HepG2 (cell line): ENCODE data around the gene CFAP70. TPM values are rescaled to one million over a fixed set of nuclear protein-coding genes. Genes with fewer than 3 reads are reported as not detected.

Experiments used
- ATAC-seq: fragments of 200-7000 bp; cut with Tn5 transposase; 3 replicates; pipeline ENCODE4 v1.9.1; 2020; ENCODE audit warnings: mild to moderate bottlenecking, moderate library complexity
- BruUV-seq: library from RNA; stranded (reverse); fragments of 400-500 nt; replicated peaks from 2 replicates; lab custom pipeline; 2021; lab: Mats Ljungman, UMichigan
- CTCF ChIA-PET: fragments of 300-600 bp; formaldehyde crosslinking; extraction: SDS; loops from one replicate; lab custom pipeline; 2021; ENCODE audit warnings: low total read pairs, inconsistent platforms, low intra/inter-chr PET ratio; lab: Yijun Ruan, JAX
- POLR2A ChIA-PET: fragments of 350-600 bp; sonication (Branson Sonifier 250); formaldehyde crosslinking; loops from one replicate; lab custom pipeline; 2020; ENCODE audit warnings: antibody characterized with exemption, inconsistent platforms; lab: Yijun Ruan, JAX
- DNase-seq: peaks from one replicate; pipeline ENCODE4 v3.0.0-alpha.2; 2015; ENCODE audit warnings: low spot score
- FAIRE-seq: peaks from 3 replicates; lab custom pipeline; 2011; peaks lifted over from hg19 to GRCh38; lab: Jason Lieb, UNC
- H2AFZ ChIP-seq: one replicate; pipeline ENCODE4 v1.6.1; 2011; ENCODE audit warnings: low read length, inconsistent platforms
- H3K27ac ChIP-seq: fragments of 300-600 bp; 3 replicates; pipeline ENCODE4 v1.8.0; 2011; ENCODE audit warnings: mixed run types, mild to moderate bottlenecking, mixed read lengths, low read length, inconsistent platforms; ENCODE audit not compliant: insufficient read depth; ENCODE audit errors: extremely low read length
- H3K27me3 ChIP-seq, 2 experiments: fragments of 200-600 bp in 1 of 2; 2 replicates in 1 of 2; 3 replicates in 1 of 2; pipeline versions ENCODE4 v1.6.0 to v1.8.0; 2011; ENCODE audit warnings: low read length in 2 of 2, mild to moderate bottlenecking in 2 of 2, moderate library complexity in 2 of 2, inconsistent platforms in 1 of 2; ENCODE audit not compliant: insufficient read depth in 2 of 2, control insufficient read depth in 1 of 2
- H3K36me3 ChIP-seq, 2 experiments: fragments of 200-600 bp in 1 of 2; replicated peaks in 1 of 2; 2 replicates in 1 of 2; 3 replicates in 1 of 2; pipeline versions ENCODE4 v1.5.1 to v1.8.0; 2011; ENCODE audit warnings: low read length in 2 of 2, inconsistent platforms in 1 of 2; ENCODE audit not compliant: insufficient read depth in 2 of 2, control insufficient read depth in 1 of 2
- H3K4me1 ChIP-seq: 2 replicates; pipeline ENCODE4 v1.5.1; 2012; ENCODE audit warnings: low read length, inconsistent platforms; ENCODE audit not compliant: insufficient read depth
- H3K4me2 ChIP-seq: 2 replicates; pipeline ENCODE4 v1.6.0; 2011; ENCODE audit warnings: low read depth, low read length, inconsistent platforms
- H3K4me3 ChIP-seq, 3 experiments: fragments of 200-600 bp in 1 of 3; sonication (generic), shearing (Covaris generic) in 1 of 3; replicated peaks in 1 of 3; 2 replicates each; pipeline ENCODE4 v1.5.1; 2011 to 2016; ENCODE audit warnings: low read length in 3 of 3, inconsistent platforms in 2 of 3, low read depth in 2 of 3, mild to moderate bottlenecking in 2 of 3, control low read depth in 1 of 3, mixed read lengths in 1 of 3; ENCODE audit not compliant: insufficient read depth in 1 of 3
- H3K79me2 ChIP-seq: one replicate; pipeline ENCODE4 v1.6.1; 2011; ENCODE audit warnings: low read length, inconsistent platforms; ENCODE audit not compliant: insufficient read depth
- H3K9ac ChIP-seq: 2 replicates; pipeline ENCODE4 v1.6.0; 2011; ENCODE audit warnings: mild to moderate bottlenecking, low read depth, low read length, inconsistent platforms; ENCODE audit not compliant: insufficient read depth
- H3K9me3 ChIP-seq: 2 replicates; pipeline ENCODE4 v1.5.1; 2012; ENCODE audit warnings: mild to moderate bottlenecking, low read length
- H4K20me1 ChIP-seq: 2 replicates; pipeline ENCODE4 v1.6.0; 2011; ENCODE audit warnings: inconsistent platforms, mild to moderate bottlenecking, low read length, moderate library complexity; ENCODE audit not compliant: insufficient read depth
- IKZF5 ChIP-seq: IDR thresholded peaks from 2 replicates; pipeline ENCODE4 v1.6.1; 2018; ENCODE audit warnings: missing genetic modification reagents, mild to moderate bottlenecking, missing compliant biosample characterization
- KLF6 ChIP-seq: IDR thresholded peaks from 2 replicates; pipeline ENCODE4 v1.8.0; 2016; ENCODE audit warnings: missing biosample characterization, missing genetic modification reagents
- MYC ChIP-seq: sonication (generic); formaldehyde crosslinking; IDR thresholded peaks from 2 replicates; pipeline ENCODE4 v1.9.0; 2021; ENCODE audit warnings: missing genetic modification reagents, borderline replicate concordance
- SIX4 ChIP-seq: sonication (generic); formaldehyde crosslinking; IDR thresholded peaks from 2 replicates; pipeline ENCODE4 v1.4.0; 2020; ENCODE audit warnings: missing genetic modification reagents
- SNAI1 ChIP-seq: sonication (generic); formaldehyde crosslinking; IDR thresholded peaks from 2 replicates; pipeline ENCODE4 v1.5.0; 2020; ENCODE audit warnings: mild to moderate bottlenecking, missing genetic modification reagents, borderline replicate concordance
- SRY ChIP-seq: sonication (generic); formaldehyde crosslinking; IDR thresholded peaks from 2 replicates; pipeline ENCODE4 v1.8.0; 2022; ENCODE audit warnings: mild to moderate bottlenecking, missing genetic modification reagents
- ZNF260 ChIP-seq: sonication (generic); formaldehyde crosslinking; IDR thresholded peaks from 2 replicates; pipeline ENCODE4 v1.4.0; 2020; ENCODE audit warnings: missing genetic modification reagents, low read depth, mild to moderate bottlenecking, borderline replicate concordance
- ZNF44 ChIP-seq: sonication (generic); formaldehyde crosslinking; IDR thresholded peaks from 2 replicates; pipeline ENCODE4 v1.5.1; 2020; ENCODE audit warnings: mild to moderate bottlenecking, missing genetic modification reagents
- WGBS: methylation state at CpG from one replicate; pipeline ENCODE4 v1.1.6; 2017; ENCODE audit warnings: low lambda C conversion rate; 5-methylcytosine and 5-hydroxymethylcytosine counted together
- in situ Hi-C: cut with HindIII; loops from 2 replicates; pipeline ENCODE4 v1.10.0; 2017; ENCODE audit warnings: low pct_unique_long_range_greater_than_20kb; ENCODE audit not compliant: extremely low pct_ligation_motif_present
- intact Hi-C: fragments of 100-400 bp; cut with micrococcal nuclease; formaldehyde crosslinking; loops from one replicate; pipeline ENCODE4 v1.10.0; 2022; ENCODE audit not compliant: unreplicated experiment
- polyA plus RNA-seq, 8 experiments: library from polyadenylated mRNA; depleted of rRNA in 3 of 8; stranded (reverse) in 7 of 8; unstranded in 1 of 8; fragments of >200 nt; fragmentation: Illumina TruSeq in 4 of 8; extraction: Trizol in 4 of 8; gene quantifications; 2 replicates each; pipeline versions ENCODE4 v1.2.1 to v1.2.3, GENCODE V29; 2011 to 2016; ENCODE audit warnings: low read depth in 4 of 8, missing spikeins in 1 of 8, mixed read lengths in 1 of 8; ENCODE audit not compliant: insufficient read depth in 1 of 8
- total RNA-seq, 5 experiments: library from RNA; depleted of rRNA; stranded (reverse); fragments of >200 nt; fragmentation: Illumina TruSeq; extraction: Trizol; gene quantifications; 2 replicates each; pipeline ENCODE4 v1.2.3, GENCODE V29; 2016; ENCODE audit warnings: low read depth in 1 of 5
- TF ChIP-seq, protein P1 (sequence below): sonication (generic); formaldehyde crosslinking; IDR thresholded peaks from 2 replicates; pipeline ENCODE4 v1.4.0; 2020; ENCODE audit warnings: missing genetic modification reagents
- TF ChIP-seq, protein P2 (sequence below): IDR thresholded peaks from 2 replicates; pipeline ENCODE4 v1.6.1; 2016; ENCODE audit warnings: mild to moderate bottlenecking

Gene CFAP70
- total and polyA plus RNA-seq, 2 of the 13 experiments (the other 11 are each of a cell fraction or from before 2014, with no cell fraction given) = 0.27 to 0.38 TPM

DNA sequence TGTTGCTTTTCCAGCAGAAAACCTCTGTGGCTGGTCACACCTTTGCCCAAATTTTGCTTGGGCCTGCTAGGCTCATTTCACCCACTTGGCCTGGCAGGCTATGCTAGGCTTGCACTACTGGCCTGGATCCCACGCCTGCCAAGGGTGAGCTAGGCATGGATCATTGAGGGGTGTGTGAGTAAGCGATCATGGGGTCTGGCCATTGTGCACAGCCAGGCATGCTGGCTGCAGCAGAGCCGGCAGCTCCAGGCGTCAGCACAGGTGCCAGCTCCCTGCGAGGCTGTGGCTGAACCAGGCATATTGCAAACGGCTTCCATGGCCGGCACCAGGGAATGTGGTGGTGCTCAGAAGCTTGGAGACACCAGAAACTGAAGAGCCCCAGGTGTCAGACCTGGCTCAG lies 19.2 kb downstream of the CFAP70 start:
- CTCF ChIA-PET = no interaction called here
- no peak overlapping the region for H3K4me2 ChIP-seq
- WGBS = 35% methylated on average over 4 of the region's 7 CpGs

DNA sequence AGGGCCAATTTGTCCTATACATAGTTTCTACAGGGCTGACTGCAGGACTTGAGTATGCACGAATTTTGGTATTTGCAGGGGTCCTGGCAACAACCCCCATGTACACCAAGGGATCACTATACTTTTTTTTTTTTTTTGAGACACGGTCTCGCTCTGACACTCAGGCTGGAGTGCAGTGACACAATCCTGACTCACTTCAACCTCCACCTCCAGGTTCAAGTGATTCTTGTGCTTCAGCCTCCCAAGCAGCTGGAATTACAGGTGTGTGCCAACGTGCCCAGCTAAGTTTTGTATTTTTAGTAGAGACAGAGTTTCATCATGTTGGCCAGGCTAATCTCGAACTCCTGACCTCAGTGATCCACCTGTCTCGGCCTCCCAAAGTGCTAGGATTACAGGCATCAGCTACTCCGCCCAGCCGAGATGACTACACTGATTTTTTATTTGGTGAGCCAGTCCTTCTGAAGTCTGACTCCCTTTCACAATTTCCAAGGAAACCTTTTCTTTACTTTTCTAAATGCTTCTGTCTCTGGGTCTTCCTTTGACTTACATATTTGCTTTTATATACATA lies 19.8 kb downstream of the CFAP70 start:
- H3K4me2 ChIP-seq = no peak overlapping the region
- no peaks in the 10 kb centered on the region for H3K79me2 ChIP-seq
- H3K9me3 ChIP-seq = no peaks in the 10 kb centered on the region
- no peak overlapping the region for H3K9ac ChIP-seq
- whole genome bisulfite sequencing = 44% methylated on average over 8 of the region's 8 CpGs
- H4K20me1 ChIP-seq = no peaks in the 10 kb centered on the region
- intact Hi-C loops (no loop called here), in situ Hi-C loops (no loop called here)
- H3K27ac ChIP-seq = no peak overlapping the region
- DNase-seq (no peak), FAIRE-seq (no peak), ATAC-seq (no peak)
- H2AFZ ChIP-seq = no peak overlapping the region
- no peak overlapping the region for H3K4me3 ChIP-seq
- no TSS peak for BruUV-seq
- H3K27me3 ChIP-seq = no peaks in the 10 kb centered on the region
- POLR2A ChIA-PET = interaction anchor here (1.5 kb wide), 1 partner anchor 20 kb away, joined by 3 read pairs; the partner anchor contains the start of gene CFAP70
- CTCF ChIA-PET = no interaction called here
- TF ChIP-seq ZNF44 (CRISPR knock-in tag) (no peak), SIX4 (CRISPR knock-in tag) (no peak), MYC (CRISPR knock-in tag) (no peak), SRY (no peak)
- TF ChIP-seq, protein P1, sequence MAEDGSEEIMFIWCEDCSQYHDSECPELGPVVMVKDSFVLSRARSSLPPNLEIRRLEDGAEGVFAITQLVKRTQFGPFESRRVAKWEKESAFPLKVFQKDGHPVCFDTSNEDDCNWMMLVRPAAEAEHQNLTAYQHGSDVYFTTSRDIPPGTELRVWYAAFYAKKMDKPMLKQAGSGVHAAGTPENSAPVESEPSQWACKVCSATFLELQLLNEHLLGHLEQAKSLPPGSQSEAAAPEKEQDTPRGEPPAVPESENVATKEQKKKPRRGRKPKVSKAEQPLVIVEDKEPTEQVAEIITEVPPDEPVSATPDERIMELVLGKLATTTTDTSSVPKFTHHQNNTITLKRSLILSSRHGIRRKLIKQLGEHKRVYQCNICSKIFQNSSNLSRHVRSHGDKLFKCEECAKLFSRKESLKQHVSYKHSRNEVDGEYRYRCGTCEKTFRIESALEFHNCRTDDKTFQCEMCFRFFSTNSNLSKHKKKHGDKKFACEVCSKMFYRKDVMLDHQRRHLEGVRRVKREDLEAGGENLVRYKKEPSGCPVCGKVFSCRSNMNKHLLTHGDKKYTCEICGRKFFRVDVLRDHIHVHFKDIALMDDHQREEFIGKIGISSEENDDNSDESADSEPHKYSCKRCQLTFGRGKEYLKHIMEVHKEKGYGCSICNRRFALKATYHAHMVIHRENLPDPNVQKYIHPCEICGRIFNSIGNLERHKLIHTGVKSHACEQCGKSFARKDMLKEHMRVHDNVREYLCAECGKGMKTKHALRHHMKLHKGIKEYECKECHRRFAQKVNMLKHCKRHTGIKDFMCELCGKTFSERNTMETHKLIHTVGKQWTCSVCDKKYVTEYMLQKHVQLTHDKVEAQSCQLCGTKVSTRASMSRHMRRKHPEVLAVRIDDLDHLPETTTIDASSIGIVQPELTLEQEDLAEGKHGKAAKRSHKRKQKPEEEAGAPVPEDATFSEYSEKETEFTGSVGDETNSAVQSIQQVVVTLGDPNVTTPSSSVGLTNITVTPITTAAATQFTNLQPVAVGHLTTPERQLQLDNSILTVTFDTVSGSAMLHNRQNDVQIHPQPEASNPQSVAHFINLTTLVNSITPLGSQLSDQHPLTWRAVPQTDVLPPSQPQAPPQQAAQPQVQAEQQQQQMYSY (CRISPR knock-in tag) = no peak
- TF ChIP-seq, protein P2, sequence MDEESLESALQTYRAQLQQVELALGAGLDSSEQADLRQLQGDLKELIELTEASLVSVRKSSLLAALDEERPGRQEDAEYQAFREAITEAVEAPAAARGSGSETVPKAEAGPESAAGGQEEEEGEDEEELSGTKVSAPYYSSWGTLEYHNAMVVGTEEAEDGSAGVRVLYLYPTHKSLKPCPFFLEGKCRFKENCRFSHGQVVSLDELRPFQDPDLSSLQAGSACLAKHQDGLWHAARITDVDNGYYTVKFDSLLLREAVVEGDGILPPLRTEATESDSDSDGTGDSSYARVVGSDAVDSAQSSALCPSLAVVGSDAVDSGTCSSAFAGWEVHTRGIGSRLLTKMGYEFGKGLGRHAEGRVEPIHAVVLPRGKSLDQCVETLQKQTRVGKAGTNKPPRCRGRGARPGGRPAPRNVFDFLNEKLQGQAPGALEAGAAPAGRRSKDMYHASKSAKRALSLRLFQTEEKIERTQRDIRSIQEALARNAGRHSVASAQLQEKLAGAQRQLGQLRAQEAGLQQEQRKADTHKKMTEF (CRISPR knock-in tag) = no peak
- no peaks in the 10 kb centered on the region for H3K4me1 ChIP-seq
- no peaks in the 10 kb centered on the region for H3K36me3 ChIP-seq

More for the DNA sequence above, 19.2 kb downstream of the CFAP70 start:
- H3K27ac ChIP-seq = no peak overlapping the region
- TF ChIP-seq SNAI1 (CRISPR knock-in tag) (no peak), IKZF5 (CRISPR knock-in tag) (no peak), KLF6 (CRISPR knock-in tag) (no peak), ZNF260 (CRISPR knock-in tag) (no peak)
- POLR2A ChIA-PET = interaction anchor here (1.5 kb wide), 1 partner anchor 20 kb away, joined by 3 read pairs; the partner anchor contains the start of gene CFAP70
- H3K27me3 ChIP-seq = no peaks in the 10 kb centered on the region
- no peak overlapping the region for H2AFZ ChIP-seq
- H3K79me2 ChIP-seq = no peaks in the 10 kb centered on the region
- BruUV-seq = no TSS peak
- intact Hi-C loops = no loop called here
- FAIRE-seq (no peak), ATAC-seq (peak; percentile 64), DNase-seq (no peak)
- H3K4me1 ChIP-seq = no peaks in the 10 kb centered on the region
- H3K4me3 ChIP-seq = no peak overlapping the region
- no peaks in the 10 kb centered on the region for H3K9me3 ChIP-seq
- H3K36me3 ChIP-seq = no peaks in the 10 kb centered on the region
- no peak overlapping the region for H3K9ac ChIP-seq
- in situ Hi-C loops = no loop called here
- H4K20me1 ChIP-seq = no peaks in the 10 kb centered on the region
